Neural progenitor cell (in vitro differentiated cells): ENCODE measurements around the gene FAT1. TPM values are rescaled to one million over a fixed set of nuclear protein-coding genes. Genes with fewer than 3 reads are reported as not detected.

Experiments used
- DNase-seq: peaks from one replicate; pipeline ENCODE4 v3.0.0-alpha.2; 2016; ENCODE audit warnings: low spot score
- H2AFZ ChIP-seq: fragments of 200-600 bp; sonication (generic); replicated peaks from 2 replicates; pipeline ENCODE4 v1.6.1; 2016; ENCODE audit warnings: antibody characterized with exemption
- H3F3A ChIP-seq: fragments of 200-600 bp; sonication (generic); 2 replicates; pipeline ENCODE4 v1.6.1; 2016; ENCODE audit warnings: antibody characterized with exemption, low read depth
- H3K27ac ChIP-seq: fragments of 200-600 bp; sonication (generic); 2 replicates; pipeline ENCODE4 v1.5.1; 2016; ENCODE audit warnings: mild to moderate bottlenecking
- H3K27me3 ChIP-seq: fragments of 200-600 bp; sonication (generic); 2 replicates; pipeline ENCODE4 v1.6.1; 2016; ENCODE audit warnings: mild to moderate bottlenecking, moderate library complexity
- H3K36me3 ChIP-seq: fragments of 200-600 bp; sonication (generic); 2 replicates; pipeline ENCODE4 v1.5.1; 2016
- H3K4me1 ChIP-seq: fragments of 200-600 bp; sonication (generic); 2 replicates; pipeline ENCODE4 v1.6.1; 2016; ENCODE audit warnings: mixed run types
- H3K4me2 ChIP-seq: fragments of 200-600 bp; sonication (generic); 2 replicates; pipeline ENCODE4 v1.6.1; 2016
- H3K4me3 ChIP-seq: fragments of 200-600 bp; sonication (generic); 2 replicates; pipeline ENCODE4 v1.5.1; 2016
- H3K79me2 ChIP-seq: fragments of 200-600 bp; sonication (generic); 2 replicates; pipeline ENCODE4 v1.6.1; 2016; ENCODE audit warnings: low read depth
- H3K9ac ChIP-seq: fragments of 200-600 bp; sonication (generic); 2 replicates; pipeline ENCODE4 v1.6.1; 2016
- H3K9me3 ChIP-seq: fragments of 200-600 bp; sonication (generic); 2 replicates; pipeline ENCODE4 v1.5.1; 2016; ENCODE audit warnings: low read depth
- H4K20me1 ChIP-seq: fragments of 200-600 bp; sonication (generic); 2 replicates; pipeline ENCODE4 v1.6.1; 2016; ENCODE audit warnings: low read depth
- H3K27ac Mint-ChIP-seq: 3 replicates; pipeline ENCODE4 v1.8.0; 2021; ENCODE audit warnings: mixed read lengths
- H3K27me3 Mint-ChIP-seq: 2 replicates; pipeline ENCODE4 v1.8.0; 2022; ENCODE audit warnings: low read depth, mild to moderate bottlenecking, inconsistent platforms, moderate library complexity, mixed read lengths; ENCODE audit not compliant: insufficient read depth
- H3K36me3 Mint-ChIP-seq: 3 replicates; pipeline ENCODE4 v1.8.0; 2021; ENCODE audit warnings: mixed read lengths
- H3K4me1 Mint-ChIP-seq: 3 replicates; pipeline ENCODE4 v1.8.0; 2021; ENCODE audit warnings: mixed read lengths
- H3K4me3 Mint-ChIP-seq: 3 replicates; pipeline ENCODE4 v1.8.0; 2021; ENCODE audit warnings: mild to moderate bottlenecking, moderate library complexity, mixed read lengths
- H3K9me3 Mint-ChIP-seq: 3 replicates; pipeline ENCODE4 v1.8.0; 2020; ENCODE audit warnings: mixed read lengths
- CTCF ChIP-seq: fragments of 200-600 bp; sonication (generic); IDR thresholded peaks from 2 replicates; pipeline ENCODE4 v1.5.1; 2017; ENCODE audit warnings: antibody characterized with exemption, mild to moderate bottlenecking
- EZH2 ChIP-seq: fragments of 200-600 bp; sonication (generic); IDR thresholded peaks from 2 replicates; pipeline ENCODE4 v1.6.1; 2017; ENCODE audit warnings: antibody characterized with exemption, mild to moderate bottlenecking, moderate library complexity
- EZH2phosphoT487 ChIP-seq: fragments of 200-600 bp; sonication (generic); IDR thresholded peaks from 2 replicates; pipeline ENCODE4 v1.6.1; 2017; ENCODE audit warnings: antibody characterized with exemption
- total RNA-seq: library from RNA; depleted of rRNA; stranded (reverse); fragments of >200 nt; gene quantifications from 2 replicates; pipeline ENCODE4 v1.2.3, GENCODE V29; 2015; ENCODE audit warnings: low replicate concordance

The FAT1 gene
- total RNA-seq, 1 donor from 2014 or later, result 517 TPM

DNA sequence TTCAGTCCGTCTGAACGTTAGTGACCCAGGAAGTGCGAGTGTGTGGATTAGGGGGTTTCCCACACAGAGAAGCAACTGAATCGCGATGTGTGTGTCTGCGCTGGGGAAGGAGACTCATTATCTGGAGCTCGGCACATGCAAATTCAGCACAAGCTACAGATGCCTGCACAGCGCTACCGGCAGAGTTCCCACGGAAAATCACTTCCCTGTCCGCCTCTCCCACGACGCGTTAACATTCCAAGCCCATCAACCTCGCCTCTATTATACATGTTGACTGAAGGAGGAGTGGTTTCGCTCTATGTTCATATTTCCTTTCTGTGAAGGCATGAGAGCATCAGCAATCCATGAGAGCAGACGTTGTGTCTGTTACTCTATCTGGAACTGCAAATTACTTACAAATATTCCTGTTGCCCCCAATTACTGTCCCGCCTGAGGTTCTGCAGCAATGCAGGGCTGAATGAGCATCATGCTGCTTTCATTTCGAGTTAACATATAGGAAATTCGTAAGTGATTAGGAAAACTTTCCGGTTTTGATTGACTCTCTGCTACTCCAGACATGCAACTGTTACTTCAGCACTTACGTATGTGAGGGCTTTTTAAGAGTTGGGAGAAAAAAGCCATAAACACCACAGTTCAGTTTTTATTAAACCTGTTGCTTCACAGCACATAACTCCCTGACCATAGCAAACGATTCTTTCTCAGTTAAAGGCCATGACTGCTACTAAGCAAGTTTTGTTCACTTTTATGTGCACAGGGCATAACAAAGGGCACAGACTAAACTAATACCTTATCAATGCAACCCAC, 153.3 kb downstream of the FAT1 start:
- H3K27me3 Mint-ChIP-seq, result peaks cover 6% of the 10 kb centered on the region
- Histone ChIP-seq H3K79me2 (no peaks in the 10 kb centered on the region), H3K36me3 (no peaks in the 10 kb centered on the region), H3K9me3 (no peaks in the 10 kb centered on the region), H3K9ac (no peak overlapping the region), H3K27ac (no peak overlapping the region), H3K4me2 (no peak overlapping the region), H4K20me1 (no peaks in the 10 kb centered on the region), H2AFZ (no peak overlapping the region), H3K4me3 (no peak overlapping the region), H3F3A (no peaks in the 10 kb centered on the region), H3K4me1 (peaks cover 3% of the 10 kb centered on the region), H3K27me3 (no peaks in the 10 kb centered on the region)
- peaks cover 18% of the 10 kb centered on the region for H3K4me1 Mint-ChIP-seq
- TF ChIP-seq EZH2phosphoT487, result no peak
- TF ChIP-seq CTCF, result no peak
- H3K9me3 Mint-ChIP-seq, result no peaks in the 10 kb centered on the region
- no peak overlapping the region for H3K4me3 Mint-ChIP-seq
- peak; percentile 38 for DNase-seq
- H3K36me3 Mint-ChIP-seq, result no peaks in the 10 kb centered on the region
- H3K27ac Mint-ChIP-seq, result peak overlapping the region; percentile 53

DNA sequence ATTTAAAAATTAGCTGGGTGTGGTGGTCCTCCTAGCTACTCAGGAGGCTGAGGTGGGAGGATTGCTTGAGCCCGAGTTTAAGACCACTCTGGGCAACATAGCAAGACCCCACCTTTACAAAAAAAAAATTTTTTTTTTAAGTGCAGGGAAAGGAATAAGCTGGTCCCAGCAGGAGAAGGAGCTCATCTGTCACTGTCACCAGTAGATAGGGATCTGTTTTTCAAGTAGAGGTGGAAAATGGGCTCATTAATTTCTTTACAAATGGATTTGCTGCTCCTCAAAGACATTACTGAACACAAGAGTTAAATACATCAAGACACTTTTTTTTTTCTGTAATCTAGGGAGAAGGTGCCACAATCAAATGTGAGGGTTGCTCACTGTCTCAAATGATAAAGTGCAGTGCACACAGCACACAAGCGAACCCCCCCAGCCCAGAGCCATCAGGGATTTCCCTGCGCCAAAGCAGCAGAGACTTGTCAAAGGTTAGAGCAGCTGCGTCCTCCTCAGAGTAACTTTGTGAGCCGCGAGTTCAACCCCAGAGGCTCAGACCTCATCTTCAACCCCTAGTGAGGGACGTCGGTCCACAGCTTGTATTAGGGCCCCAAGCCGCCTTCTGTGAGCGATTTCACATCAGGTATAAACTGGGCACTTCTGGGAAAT, 154.0 kb downstream of the FAT1 start:
- TF ChIP-seq CTCF (no peak), EZH2 (no peak), EZH2phosphoT487 (no peak)
- H3K4me1 ChIP-seq, result peaks cover 3% of the 10 kb centered on the region
- no peaks in the 10 kb centered on the region for H3K9me3 ChIP-seq
- H3K36me3 ChIP-seq, result no peaks in the 10 kb centered on the region
- H3K27me3 Mint-ChIP-seq, result peaks cover 6% of the 10 kb centered on the region
- no peaks in the 10 kb centered on the region for H3K79me2 ChIP-seq
- no peaks in the 10 kb centered on the region for H3K9me3 Mint-ChIP-seq
- H3K36me3 Mint-ChIP-seq, result no peaks in the 10 kb centered on the region
- no peaks in the 10 kb centered on the region for H3F3A ChIP-seq
- no peak overlapping the region for H3K9ac ChIP-seq
- H3K27ac ChIP-seq, result no peak overlapping the region
- no peak for DNase-seq
- H3K4me3 Mint-ChIP-seq, result no peak overlapping the region
- no peaks in the 10 kb centered on the region for H3K27me3 ChIP-seq
- no peak overlapping the region for H3K4me2 ChIP-seq
- no peaks in the 10 kb centered on the region for H4K20me1 ChIP-seq
- H3K4me3 ChIP-seq, result no peak overlapping the region
- peak overlapping the region; percentile 53 for H3K27ac Mint-ChIP-seq
- peaks cover 18% of the 10 kb centered on the region for H3K4me1 Mint-ChIP-seq
- H2AFZ ChIP-seq, result no peak overlapping the region

- no peaks in the 10 kb centered on the region for H3K36me3 ChIP-seq
- H3K27ac Mint-ChIP-seq, result no peak overlapping the region
These were observed 157.6 kb downstream of the FAT1 start for GRCh38 chr4:186566068-186566467.

More at GRCh38 chr4:186566068-186566467, 157.6 kb downstream of the FAT1 start:
- no peak for TF ChIP-seq EZH2
- no peak for TF ChIP-seq EZH2phosphoT487
- no peak for TF ChIP-seq CTCF
- no peaks in the 10 kb centered on the region for H3K9me3 Mint-ChIP-seq
- H3K27me3 Mint-ChIP-seq, result peaks cover 3% of the 10 kb centered on the region
- Histone ChIP-seq H3K79me2 (no peaks in the 10 kb centered on the region), H3K27ac (no peak overlapping the region), H2AFZ (no peak overlapping the region), H3K4me2 (no peak overlapping the region), H4K20me1 (no peaks in the 10 kb centered on the region), H3K27me3 (no peaks in the 10 kb centered on the region), H3K9ac (no peak overlapping the region), H3K4me1 (peaks cover 3% of the 10 kb centered on the region), H3F3A (no peaks in the 10 kb centered on the region), H3K4me3 (no peak overlapping the region), H3K9me3 (no peaks in the 10 kb centered on the region)
- H3K4me1 Mint-ChIP-seq, result peaks cover 13% of the 10 kb centered on the region
- no peak for DNase-seq
- H3K36me3 Mint-ChIP-seq, result no peaks in the 10 kb centered on the region
- no peak overlapping the region for H3K4me3 Mint-ChIP-seq
